ENCODE data around the gene SLC9A9.
"Not testable (repeated sequence)": the region's sequence is repeated elsewhere in the genome, so short reads cannot be mapped to it uniquely, and the experiment has no call there.

Gene SLC9A9

DNA sequence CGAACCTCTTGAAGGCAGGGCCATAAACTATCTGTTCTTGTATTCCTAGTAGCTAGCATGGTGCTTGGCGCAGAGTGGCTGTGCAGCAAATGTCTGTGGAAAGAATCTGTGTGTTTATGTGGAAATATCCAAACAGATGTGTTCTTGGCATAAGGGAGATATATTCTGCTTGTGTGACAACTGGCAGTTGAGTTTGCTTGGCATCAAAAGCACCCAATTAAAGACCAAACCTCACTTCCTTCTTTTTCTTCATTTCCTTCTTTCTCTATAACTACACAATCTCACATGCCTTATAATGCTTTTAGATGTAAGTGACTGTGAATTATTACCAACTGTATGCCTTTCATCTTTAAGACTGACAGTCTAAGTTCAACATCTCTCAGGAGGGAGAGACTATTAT, 296.5 kb downstream of the SLC9A9 start:
- DNase-seq (ENCODE audit: low spot score): no peak

DNA sequence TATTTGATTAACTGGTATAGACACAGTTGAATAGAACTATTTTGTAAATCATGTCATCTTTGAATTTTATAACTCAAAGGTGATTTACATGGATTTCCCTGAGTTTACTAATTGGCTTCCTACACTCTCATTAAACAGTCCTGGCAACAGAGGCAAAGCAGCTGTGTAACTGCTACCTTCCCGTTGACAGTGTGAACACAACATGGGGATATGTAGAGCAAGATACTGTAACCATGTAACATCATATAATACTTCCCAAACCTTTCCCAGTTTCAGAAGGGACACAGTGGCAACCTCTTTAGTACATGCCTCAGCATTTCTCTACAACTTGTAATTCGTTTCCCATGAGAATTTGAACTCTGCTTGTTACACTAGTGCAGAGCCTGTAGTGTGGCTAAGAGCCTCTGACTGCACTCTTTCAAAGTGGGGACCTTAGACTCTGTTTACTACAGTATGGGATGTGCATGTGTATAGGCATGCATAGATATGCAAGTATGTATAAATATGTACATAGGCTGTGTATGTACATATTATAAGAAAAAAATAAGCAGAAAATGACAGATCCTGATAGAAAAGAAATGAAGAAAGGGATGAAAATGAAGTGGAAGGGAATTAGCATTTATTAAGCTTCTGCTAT, 299.3 kb downstream of the SLC9A9 start:
- no peak for DNase-seq (ENCODE audit: low spot score)

DNA sequence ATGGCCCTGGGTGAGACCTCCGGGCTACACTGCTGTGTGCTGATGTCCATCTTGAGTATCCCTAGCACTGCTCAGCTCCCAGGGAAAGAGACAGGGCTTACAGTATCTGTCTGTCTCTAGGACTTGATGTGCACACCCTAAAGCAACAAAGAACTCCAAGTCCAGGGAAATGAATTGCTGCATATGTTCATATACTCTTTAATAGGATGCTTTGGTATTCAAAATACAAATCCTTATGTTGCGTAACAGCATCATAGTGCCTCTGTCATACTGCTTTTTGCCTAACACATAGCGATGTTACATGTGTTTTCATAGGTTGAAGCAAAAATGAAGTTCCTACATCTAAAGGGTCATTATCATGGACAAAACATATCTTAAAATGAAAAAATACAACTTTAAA, 299.9 kb downstream of the SLC9A9 start:
- DNase-seq (ENCODE audit: low spot score): no peak

DNA sequence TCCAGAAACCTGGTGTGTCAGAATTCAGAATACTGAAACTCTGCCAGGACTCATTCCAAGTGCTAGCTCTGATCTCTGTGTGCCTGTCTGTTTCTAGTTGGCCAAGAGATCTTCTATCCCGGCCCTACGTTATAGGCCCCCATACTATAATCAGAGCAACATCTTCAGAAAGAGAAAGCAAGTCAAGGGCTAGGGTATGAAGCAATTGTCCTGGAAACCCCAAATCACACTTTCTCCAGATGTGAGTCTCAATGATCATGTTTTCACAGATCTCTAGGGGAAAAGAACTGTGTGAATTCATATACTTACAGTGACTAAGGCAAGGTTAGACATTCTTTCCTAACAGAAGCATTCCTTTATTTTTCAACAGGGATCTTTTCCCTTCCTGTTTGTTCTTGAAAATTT, 309.7 kb downstream of the SLC9A9 start:
- DNase-seq (ENCODE audit: low spot score): no peak

- no peak for DNase-seq (ENCODE audit: low spot score)
Observed at GRCh38 chr3:143538061-143538460, 310.2 kb downstream of the SLC9A9 start.

- no peak for DNase-seq (ENCODE audit: low spot score)
Observed at GRCh38 chr3:143536817-143537535, 311.3 kb downstream of the SLC9A9 start.

DNA sequence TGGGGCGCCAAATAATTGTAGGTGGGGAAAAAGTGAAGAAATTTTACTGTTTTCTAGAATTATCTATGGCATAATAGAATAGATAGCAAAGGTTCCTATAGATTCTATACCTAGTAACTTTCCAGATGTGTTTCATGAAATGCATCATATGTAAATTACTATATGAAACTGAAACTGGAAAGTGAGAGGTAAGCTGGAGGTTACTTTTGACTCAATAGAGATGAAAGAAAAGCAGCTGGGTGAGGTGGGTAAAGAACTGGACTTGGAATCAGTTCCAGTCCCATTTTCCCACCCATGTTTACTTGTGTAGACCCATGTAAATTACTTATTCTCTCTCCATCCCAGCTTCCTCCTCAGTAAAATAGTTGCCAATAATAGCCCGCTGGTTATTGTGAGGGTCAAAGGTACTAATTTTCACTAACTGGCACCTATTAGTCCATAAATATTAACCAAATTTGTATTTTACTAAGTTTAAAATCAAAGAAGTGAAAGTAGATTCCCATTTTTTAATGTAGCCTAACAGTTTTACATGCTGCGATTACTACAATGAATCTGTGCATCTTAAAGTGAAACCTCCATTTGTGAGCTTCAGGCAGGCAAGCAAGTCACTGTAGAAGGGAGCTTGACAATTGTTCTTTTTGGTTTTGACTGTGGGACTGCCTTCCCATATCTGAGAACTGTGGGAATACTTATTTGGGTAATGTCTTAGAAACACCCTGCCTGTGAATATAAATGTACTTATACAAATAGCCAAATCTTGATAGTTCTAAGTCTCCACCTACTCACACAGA, 312.1 kb downstream of the SLC9A9 start:
- no peak for DNase-seq (ENCODE audit: low spot score)

- no peak for DNase-seq (ENCODE audit: low spot score)
Observed at GRCh38 chr3:143533391-143533790, 314.9 kb downstream of the SLC9A9 start.

DNA sequence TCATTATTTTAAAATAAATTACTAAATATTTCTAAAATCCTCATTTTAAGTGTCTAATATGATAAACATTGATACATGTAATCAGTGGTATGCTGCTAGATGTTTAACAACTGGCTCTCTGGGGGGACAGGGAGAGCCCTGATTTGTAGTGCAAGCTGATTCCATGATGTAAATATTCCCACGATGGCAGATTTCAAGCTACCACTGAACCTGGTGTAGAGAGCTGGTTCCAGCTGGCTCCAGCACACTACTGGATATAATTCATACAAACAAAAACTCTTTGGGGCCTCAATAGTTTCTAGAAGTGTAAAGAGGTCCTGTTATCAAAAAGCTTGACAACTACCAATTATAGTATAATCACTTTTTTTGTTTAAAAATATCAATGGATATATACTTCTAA, 316.2 kb downstream of the SLC9A9 start:
- no peak for DNase-seq (ENCODE audit: low spot score)

DNA sequence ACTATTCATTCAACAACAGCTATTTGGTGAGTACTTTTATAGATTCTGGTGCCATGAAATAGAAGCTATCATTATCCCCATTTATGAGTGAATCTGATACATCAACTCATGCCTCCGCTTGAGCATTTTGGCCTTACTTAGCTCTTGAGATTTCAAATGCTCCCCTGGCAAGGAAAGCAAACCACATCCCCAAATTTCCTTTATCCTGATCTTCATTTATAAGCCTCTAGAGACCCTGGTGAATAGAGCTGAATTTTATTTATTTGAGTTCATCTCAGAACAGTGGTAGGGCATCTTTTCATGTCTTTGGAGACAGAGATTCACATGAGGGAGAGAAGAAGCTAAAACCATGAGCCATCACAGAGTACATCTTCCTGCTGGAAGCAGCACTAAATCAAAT, 317.2 kb downstream of the SLC9A9 start:
- DNase-seq (ENCODE audit: low spot score): no peak

GRCh38 chr3:143529798-143530197, 318.5 kb downstream of the SLC9A9 start:
- DNase-seq (ENCODE audit: low spot score): no peak

DNA sequence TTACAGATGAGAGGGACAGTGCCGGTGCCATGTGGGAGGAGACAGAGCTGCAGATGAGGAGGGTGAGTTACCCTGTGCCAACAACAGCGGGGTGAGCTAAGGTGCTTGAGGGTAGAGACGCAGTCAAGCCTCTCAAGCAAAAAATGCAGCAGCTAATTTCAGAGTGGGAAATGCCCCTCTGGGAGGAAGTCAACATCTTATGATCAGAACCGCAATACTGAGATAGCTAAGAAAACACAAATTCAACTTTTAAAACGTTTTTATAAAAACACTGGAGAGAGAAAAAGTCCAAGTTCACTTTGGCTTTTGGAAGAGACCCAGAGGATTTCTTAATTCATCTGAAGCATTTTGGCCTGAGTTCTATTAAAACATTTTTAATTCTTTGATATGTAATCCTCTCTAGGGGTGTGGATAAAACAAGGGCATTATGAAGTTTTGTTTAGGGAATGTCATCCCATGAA, 319.2 kb downstream of the SLC9A9 start:
- DNase-seq (ENCODE audit: low spot score): no peak

GRCh38 chr3:143526011-143526545, 322.2 kb downstream of the SLC9A9 start:
- no peak for DNase-seq (ENCODE audit: low spot score)

DNA sequence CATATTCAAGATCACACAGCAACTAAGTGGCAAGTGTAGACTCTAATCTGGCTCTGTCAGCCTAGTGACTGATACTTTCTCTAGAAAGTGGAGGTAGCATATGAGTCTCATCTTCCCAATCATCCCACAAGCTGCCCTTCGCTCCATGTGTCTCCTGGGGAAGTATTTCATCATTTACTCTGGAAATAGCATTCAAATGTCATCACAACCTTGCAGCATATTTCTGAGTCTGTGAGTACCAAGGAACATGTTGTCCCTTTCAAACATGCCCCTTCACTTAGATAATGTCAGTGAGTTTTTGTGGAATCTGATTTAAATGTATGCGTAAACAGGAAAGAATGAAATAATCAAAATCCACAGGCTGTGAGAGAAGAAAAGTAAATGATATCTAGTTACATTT, 322.9 kb downstream of the SLC9A9 start:
- DNase-seq (ENCODE audit: low spot score): no peak

- DNase-seq (ENCODE audit: low spot score): no peak
Observed at GRCh38 chr3:143521803-143522202, 326.5 kb downstream of the SLC9A9 start.

DNA sequence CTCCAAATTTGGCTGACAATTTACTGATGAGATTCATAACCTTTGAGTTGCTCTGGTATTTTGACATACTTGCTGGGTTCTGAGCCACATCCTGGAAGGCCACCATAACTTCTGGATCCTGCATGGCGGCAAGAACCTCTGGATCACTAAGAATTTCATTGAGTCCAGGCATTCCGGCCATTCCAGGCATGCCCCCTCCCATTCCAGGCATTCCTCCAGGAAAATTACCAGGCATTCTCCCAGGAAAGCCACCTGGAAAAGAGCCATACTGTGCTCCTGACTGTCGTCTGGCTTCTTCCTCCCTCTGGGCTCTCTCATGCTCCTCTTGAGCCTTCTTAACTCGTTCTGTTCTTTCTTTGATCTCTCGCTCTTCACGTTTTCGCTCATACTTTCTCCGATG, 331.1 kb downstream of the SLC9A9 start:
- DNase-seq (ENCODE audit: low spot score): not testable (repeated sequence)

- DNase-seq (ENCODE audit: low spot score): no peak
Observed at GRCh38 chr3:143514874-143515273, 333.4 kb downstream of the SLC9A9 start.

DNA sequence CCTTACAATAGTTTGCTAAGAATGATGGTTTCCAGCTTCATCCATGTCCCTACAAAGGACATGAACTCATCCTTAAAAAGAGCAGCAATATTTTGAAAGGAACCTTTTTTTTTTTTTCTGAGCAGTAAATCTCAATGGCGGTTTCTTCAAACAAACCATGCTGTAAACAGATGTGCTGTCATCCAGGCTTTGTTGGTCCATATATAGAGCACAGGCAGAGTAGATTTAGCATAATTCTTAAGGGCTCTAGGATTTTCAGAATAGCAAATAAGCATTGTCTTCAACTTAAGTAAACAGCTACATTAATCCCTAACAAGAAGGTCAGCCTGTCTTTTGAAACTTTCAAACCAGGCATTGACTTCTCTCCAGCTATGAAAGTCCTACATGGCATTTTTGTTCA, 334.2 kb downstream of the SLC9A9 start:
- no peak for DNase-seq (ENCODE audit: low spot score)

GRCh38 chr3:143511174-143511879, 336.9 kb downstream of the SLC9A9 start:
- DNase-seq (ENCODE audit: low spot score): no peak

- no peak for DNase-seq (ENCODE audit: low spot score)
Observed at GRCh38 chr3:143510601-143511000, 337.7 kb downstream of the SLC9A9 start.

DNA sequence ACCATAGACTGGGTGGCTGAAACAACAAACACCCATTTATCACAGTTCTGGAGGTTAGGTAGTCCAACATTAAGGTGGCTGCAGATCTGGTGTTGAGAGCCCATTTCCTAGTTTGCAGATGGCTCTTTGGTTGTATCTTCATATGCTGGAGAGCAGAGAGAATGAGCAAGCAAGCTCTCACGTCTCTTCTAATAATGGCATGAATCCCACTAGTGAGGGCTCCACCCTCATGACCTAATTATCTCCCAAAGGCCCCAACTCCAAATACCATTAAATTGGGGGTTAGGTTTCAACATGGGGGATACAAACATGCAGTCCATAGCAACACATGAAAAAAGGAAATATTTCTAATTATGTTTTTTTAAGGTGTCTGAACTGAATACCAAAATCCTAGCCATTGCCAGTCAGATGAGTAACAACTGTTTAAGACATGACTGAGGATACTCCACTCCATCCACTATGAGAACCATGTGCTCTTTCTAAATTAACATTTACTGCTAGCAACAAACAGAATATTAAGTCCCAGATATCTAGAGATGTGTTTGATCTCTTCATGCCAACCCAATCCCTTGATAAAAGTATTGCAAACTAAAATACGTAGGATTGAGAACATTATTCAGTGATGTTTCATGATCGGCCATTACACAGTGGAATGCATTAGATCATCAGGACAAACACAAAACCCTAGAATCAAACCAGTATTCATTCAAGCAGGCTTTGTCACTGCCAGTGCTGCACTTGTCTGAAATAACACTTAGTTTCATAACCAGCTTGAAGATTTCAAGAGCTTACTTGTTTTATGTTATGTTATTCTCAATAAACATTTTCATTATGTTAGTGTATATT, 340.3 kb downstream of the SLC9A9 start:
- DNase-seq (ENCODE audit: low spot score): no peak

Measured in left forelimb (tissue), 1 donor.